GM12878 (cell line): ENCODE measurements around the gene IGFLR1. TPM values are rescaled to one million over a fixed set of nuclear protein-coding genes. Genes with fewer than 3 reads are reported as not detected.

Source experiments
- ATF7 ChIP-seq: fragments of 450-650 bp; IDR thresholded peaks from 2 replicates; pipeline ENCODE4 v1.6.1; 2016; ENCODE audit warnings: low read depth, mild to moderate bottlenecking
- CBX5 ChIP-seq: sonication (generic); IDR thresholded peaks from 2 replicates; pipeline ENCODE4 v1.6.1; 2016; ENCODE audit warnings: low read depth, moderate library complexity, mild to moderate bottlenecking, inconsistent platforms
- CREB1 ChIP-seq: IDR thresholded peaks from 2 replicates; pipeline ENCODE4 v1.6.1; 2012; ENCODE audit warnings: low read depth, mild to moderate bottlenecking, inconsistent platforms
- EZH2 ChIP-seq: IDR thresholded peaks from 2 replicates; pipeline ENCODE4 v1.6.1; 2012; ENCODE audit warnings: low read depth, mild to moderate bottlenecking, control low read depth, inconsistent platforms, low read length, borderline replicate concordance; ENCODE audit not compliant: control insufficient read depth
- FOXM1 ChIP-seq: IDR thresholded peaks from 2 replicates; pipeline ENCODE4 v1.6.1; 2012; ENCODE audit warnings: low read depth, mild to moderate bottlenecking, inconsistent platforms, low read length, moderate library complexity
- MTA2 ChIP-seq: fragments of 450-650 bp; IDR thresholded peaks from 2 replicates; pipeline ENCODE4 v1.6.1; 2016; ENCODE audit warnings: low read depth, mild to moderate bottlenecking, moderate library complexity
- PML ChIP-seq: IDR thresholded peaks from 2 replicates; pipeline ENCODE4 v1.6.1; 2012; ENCODE audit warnings: low read length, inconsistent platforms
- TAF1 ChIP-seq: IDR thresholded peaks from 2 replicates; pipeline ENCODE4 v1.6.1; 2011; ENCODE audit warnings: mild to moderate bottlenecking, low read depth, low read length, borderline replicate concordance
- TBL1XR1 ChIP-seq: IDR thresholded peaks from 2 replicates; pipeline ENCODE4 v1.6.1; 2012; ENCODE audit warnings: low read depth, low read length, improper control_type of control experiment
- WRNIP1 ChIP-seq: IDR thresholded peaks from 2 replicates; pipeline ENCODE4 v1.6.1; 2011; ENCODE audit warnings: low read depth, low read length, improper control_type of control experiment, borderline replicate concordance
- polyA plus RNA-seq, 11 experiments: library from polyadenylated mRNA; depleted of rRNA in 4 of 11; unstranded in 6 of 11; stranded (reverse) in 5 of 11; fragments of >200 nt; fragmentation: Nextera tagmentation in 4 of 11; fragmentation: Illumina TruSeq in 1 of 11; extraction: Ambion mirVana in 4 of 11; extraction: Trizol in 1 of 11; gene quantifications; 1 replicate in 1 of 11; 2 replicates in 10 of 11; pipeline versions ENCODE4 v1.2.1 to v1.2.3, GENCODE V29; 2011 to 2016; ENCODE audit warnings: inconsistent platforms in 2 of 11, missing spikeins in 2 of 11, low read depth in 1 of 11
- total RNA-seq, 4 experiments: library from RNA; depleted of rRNA in 3 of 4; stranded (reverse); fragments of >200 nt in 3 of 4; fragmentation: Illumina TruSeq in 1 of 4; extraction: Trizol in 1 of 4; gene quantifications; 2 replicates each; pipeline versions ENCODE4 v1.2.1 to v1.2.3, GENCODE V29; 2013 to 2021
- TF ChIP-seq, protein P1 (sequence below): fragments of 150-350 bp; IDR thresholded peaks from 2 replicates; pipeline ENCODE4 v1.6.1; 2016; ENCODE audit warnings: low read depth, low read length
- TF ChIP-seq, protein P2 (sequence below): fragments of 450-650 bp; IDR thresholded peaks from 2 replicates; pipeline ENCODE4 v1.6.1; 2017; ENCODE audit warnings: borderline replicate concordance
- TF ChIP-seq, protein P3 (sequence below): fragments of 450-650 bp; IDR thresholded peaks from 2 replicates; pipeline ENCODE4 v1.6.1; 2018; ENCODE audit warnings: mild to moderate bottlenecking, low read depth, moderate library complexity; ENCODE audit not compliant: partially characterized antibody
- TF ChIP-seq, protein P4 (sequence below): IDR thresholded peaks from 2 replicates; pipeline ENCODE4 v1.6.1; 2012; ENCODE audit warnings: low read depth, low read length, improper control_type of control experiment
- TF ChIP-seq, protein P5 (sequence below): fragments of 450-650 bp; IDR thresholded peaks from 2 replicates; pipeline ENCODE4 v1.6.1; 2016; ENCODE audit warnings: mild to moderate bottlenecking, moderate library complexity, borderline replicate concordance

IGFLR1 gene
- total and polyA plus RNA-seq, 10 of the 15 experiments (the other 5 are each of a cell fraction or from before 2014, with no cell fraction given): 2.5 to 39.9 (median 24.8) TPM

DNA sequence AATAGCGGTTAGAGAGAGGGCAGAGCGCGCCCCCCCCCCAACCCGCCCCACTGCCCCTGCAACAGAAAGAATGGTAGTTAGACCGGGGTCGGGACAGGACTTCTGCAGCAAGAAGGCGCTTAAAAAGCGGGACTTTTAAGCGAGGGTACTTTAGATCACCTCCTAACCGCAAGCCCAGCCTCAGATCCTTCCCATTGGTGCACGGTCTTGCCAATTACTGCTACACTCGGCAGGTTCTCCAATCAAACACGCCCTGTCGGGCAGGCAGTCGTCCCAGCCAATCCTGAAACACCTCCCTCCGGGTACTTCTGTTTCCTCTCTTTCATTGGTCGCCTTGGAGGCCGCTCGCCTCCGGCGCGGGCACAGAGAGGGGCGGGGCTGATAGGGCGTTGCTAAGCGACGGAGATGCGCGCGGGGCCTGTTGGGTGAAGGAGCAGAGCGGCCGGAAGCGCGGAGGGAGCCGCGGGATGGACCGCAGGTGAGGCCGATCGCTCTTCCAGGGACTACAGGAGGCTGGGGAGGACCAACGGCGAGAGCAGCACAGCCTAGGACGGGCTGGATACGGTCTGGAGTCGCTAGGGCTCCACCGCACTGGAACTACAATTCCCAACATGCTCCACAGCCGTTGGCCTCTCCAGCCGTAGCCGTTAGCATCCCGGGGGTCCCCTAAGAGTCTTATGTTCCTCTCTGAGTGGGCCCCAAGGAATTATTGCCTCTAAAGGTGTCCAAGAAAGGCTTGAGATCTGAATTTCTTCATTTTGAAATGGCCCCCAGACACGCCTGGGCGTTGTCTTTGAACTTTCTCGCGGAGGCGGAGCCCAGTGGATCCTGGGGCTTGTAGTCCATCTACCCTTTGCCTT lies 15.7 kb upstream of the IGFLR1 start, which contains the start of gene PROSER3 (continued):
- TF ChIP-seq, protein P1, sequence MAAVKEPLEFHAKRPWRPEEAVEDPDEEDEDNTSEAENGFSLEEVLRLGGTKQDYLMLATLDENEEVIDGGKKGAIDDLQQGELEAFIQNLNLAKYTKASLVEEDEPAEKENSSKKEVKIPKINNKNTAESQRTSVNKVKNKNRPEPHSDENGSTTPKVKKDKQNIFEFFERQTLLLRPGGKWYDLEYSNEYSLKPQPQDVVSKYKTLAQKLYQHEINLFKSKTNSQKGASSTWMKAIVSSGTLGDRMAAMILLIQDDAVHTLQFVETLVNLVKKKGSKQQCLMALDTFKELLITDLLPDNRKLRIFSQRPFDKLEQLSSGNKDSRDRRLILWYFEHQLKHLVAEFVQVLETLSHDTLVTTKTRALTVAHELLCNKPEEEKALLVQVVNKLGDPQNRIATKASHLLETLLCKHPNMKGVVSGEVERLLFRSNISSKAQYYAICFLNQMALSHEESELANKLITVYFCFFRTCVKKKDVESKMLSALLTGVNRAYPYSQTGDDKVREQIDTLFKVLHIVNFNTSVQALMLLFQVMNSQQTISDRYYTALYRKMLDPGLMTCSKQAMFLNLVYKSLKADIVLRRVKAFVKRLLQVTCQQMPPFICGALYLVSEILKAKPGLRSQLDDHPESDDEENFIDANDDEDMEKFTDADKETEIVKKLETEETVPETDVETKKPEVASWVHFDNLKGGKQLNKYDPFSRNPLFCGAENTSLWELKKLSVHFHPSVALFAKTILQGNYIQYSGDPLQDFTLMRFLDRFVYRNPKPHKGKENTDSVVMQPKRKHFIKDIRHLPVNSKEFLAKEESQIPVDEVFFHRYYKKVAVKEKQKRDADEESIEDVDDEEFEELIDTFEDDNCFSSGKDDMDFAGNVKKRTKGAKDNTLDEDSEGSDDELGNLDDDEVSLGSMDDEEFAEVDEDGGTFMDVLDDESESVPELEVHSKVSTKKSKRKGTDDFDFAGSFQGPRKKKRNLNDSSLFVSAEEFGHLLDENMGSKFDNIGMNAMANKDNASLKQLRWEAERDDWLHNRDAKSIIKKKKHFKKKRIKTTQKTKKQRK: peak; percentile 94
- TF ChIP-seq TBL1XR1 (no peak), MTA2 (0 out of 2 replicates have a peak, but pooled peaks have one; percentile 15), FOXM1 (no peak; the same call in 1 of the 2 replicates), CREB1 (peak; percentile 60), TAF1 (peak; percentile 36; the same call in 1 of the 2 replicates), EZH2 (no peak), ATF7 (peak; percentile 46), CBX5 (no peak), PML (peak; percentile 31; the same call in 1 of the 2 replicates), WRNIP1 (no peak)
- TF ChIP-seq, protein P2, sequence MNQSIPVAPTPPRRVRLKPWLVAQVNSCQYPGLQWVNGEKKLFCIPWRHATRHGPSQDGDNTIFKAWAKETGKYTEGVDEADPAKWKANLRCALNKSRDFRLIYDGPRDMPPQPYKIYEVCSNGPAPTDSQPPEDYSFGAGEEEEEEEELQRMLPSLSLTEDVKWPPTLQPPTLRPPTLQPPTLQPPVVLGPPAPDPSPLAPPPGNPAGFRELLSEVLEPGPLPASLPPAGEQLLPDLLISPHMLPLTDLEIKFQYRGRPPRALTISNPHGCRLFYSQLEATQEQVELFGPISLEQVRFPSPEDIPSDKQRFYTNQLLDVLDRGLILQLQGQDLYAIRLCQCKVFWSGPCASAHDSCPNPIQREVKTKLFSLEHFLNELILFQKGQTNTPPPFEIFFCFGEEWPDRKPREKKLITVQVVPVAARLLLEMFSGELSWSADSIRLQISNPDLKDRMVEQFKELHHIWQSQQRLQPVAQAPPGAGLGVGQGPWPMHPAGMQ: no peak
- TF ChIP-seq, protein P3, sequence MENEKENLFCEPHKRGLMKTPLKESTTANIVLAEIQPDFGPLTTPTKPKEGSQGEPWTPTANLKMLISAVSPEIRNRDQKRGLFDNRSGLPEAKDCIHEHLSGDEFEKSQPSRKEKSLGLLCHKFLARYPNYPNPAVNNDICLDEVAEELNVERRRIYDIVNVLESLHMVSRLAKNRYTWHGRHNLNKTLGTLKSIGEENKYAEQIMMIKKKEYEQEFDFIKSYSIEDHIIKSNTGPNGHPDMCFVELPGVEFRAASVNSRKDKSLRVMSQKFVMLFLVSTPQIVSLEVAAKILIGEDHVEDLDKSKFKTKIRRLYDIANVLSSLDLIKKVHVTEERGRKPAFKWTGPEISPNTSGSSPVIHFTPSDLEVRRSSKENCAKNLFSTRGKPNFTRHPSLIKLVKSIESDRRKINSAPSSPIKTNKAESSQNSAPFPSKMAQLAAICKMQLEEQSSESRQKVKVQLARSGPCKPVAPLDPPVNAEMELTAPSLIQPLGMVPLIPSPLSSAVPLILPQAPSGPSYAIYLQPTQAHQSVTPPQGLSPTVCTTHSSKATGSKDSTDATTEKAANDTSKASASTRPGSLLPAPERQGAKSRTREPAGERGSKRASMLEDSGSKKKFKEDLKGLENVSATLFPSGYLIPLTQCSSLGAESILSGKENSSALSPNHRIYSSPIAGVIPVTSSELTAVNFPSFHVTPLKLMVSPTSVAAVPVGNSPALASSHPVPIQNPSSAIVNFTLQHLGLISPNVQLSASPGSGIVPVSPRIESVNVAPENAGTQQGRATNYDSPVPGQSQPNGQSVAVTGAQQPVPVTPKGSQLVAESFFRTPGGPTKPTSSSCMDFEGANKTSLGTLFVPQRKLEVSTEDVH: peak; percentile 20
- TF ChIP-seq, protein P4, sequence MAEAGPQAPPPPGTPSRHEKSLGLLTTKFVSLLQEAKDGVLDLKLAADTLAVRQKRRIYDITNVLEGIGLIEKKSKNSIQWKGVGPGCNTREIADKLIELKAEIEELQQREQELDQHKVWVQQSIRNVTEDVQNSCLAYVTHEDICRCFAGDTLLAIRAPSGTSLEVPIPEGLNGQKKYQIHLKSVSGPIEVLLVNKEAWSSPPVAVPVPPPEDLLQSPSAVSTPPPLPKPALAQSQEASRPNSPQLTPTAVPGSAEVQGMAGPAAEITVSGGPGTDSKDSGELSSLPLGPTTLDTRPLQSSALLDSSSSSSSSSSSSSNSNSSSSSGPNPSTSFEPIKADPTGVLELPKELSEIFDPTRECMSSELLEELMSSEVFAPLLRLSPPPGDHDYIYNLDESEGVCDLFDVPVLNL: peak; percentile 62; the same call in 1 of the 2 replicates
- TF ChIP-seq, protein P5, sequence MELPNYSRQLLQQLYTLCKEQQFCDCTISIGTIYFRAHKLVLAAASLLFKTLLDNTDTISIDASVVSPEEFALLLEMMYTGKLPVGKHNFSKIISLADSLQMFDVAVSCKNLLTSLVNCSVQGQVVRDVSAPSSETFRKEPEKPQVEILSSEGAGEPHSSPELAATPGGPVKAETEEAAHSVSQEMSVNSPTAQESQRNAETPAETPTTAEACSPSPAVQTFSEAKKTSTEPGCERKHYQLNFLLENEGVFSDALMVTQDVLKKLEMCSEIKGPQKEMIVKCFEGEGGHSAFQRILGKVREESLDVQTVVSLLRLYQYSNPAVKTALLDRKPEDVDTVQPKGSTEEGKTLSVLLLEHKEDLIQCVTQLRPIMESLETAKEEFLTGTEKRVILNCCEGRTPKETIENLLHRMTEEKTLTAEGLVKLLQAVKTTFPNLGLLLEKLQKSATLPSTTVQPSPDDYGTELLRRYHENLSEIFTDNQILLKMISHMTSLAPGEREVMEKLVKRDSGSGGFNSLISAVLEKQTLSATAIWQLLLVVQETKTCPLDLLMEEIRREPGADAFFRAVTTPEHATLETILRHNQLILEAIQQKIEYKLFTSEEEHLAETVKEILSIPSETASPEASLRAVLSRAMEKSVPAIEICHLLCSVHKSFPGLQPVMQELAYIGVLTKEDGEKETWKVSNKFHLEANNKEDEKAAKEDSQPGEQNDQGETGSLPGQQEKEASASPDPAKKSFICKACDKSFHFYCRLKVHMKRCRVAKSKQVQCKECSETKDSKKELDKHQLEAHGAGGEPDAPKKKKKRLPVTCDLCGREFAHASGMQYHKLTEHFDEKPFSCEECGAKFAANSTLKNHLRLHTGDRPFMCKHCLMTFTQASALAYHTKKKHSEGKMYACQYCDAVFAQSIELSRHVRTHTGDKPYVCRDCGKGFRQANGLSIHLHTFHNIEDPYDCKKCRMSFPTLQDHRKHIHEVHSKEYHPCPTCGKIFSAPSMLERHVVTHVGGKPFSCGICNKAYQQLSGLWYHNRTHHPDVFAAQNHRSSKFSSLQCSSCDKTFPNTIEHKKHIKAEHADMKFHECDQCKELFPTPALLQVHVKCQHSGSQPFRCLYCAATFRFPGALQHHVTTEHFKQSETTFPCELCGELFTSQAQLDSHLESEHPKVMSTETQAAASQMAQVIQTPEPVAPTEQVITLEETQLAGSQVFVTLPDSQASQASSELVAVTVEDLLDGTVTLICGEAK: peak; percentile 83
